ENCODE measurements around the gene PAQR8.
A peak's percentile ranks its signal among the peaks of the same experiment; 100 is the strongest.

PAQR8 gene

GRCh38 chr6:52351879-52352238 is 10.1 kb upstream of the PAQR8 start:
- no peak for DNase-seq (ENCODE audit: low read depth)

GRCh38 chr6:52352239-52353018 is 9.5 kb upstream of the PAQR8 start:
- DNase-seq (ENCODE audit: low read depth): peak; percentile 98

DNA sequence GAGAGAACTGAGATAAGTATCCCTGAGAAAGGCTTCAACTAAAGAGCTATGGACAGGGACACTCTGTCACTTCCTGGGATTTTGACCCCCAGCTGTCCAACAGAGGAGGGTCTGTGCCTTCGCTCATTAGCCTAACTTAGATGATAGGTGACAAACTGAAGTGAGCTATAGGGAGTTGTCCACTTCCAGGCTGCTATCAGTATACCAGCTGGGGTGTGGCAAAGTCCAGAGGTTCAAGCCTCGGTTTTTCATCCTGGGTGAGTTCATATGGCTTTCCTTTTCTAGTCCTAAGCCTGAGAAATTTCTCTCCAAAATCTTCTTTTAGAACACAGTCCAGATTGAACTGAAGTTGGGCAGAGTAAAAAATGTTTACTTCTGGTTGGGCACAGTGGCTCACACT is 5.9 kb upstream of the PAQR8 start:
- no peak for DNase-seq (ENCODE audit: low read depth)

DNA sequence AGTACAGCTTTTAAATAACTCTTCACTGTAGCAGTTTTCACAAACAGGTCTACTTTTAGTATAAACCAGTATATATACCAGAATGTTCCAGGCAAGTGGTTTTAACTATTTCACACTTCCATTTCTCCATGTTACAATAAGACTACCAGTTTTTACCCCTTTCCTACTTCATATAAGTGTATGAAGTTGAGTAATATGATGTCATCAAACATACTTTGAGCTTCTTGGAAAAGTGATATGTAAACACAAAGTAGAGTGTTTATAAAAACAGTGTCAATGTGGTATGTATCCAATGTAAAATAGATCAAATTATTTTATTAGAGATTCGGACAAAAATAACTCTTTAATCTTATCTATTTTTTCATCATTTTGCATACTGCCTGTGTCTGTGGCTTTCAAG is 2.5 kb upstream of the PAQR8 start:
- no peak for DNase-seq (ENCODE audit: low read depth)

- no peak for DNase-seq (ENCODE audit: low read depth)
These were observed 1.9 kb upstream of the PAQR8 start for GRCh38 chr6:52360028-52360427.

- no peak for DNase-seq (ENCODE audit: low read depth)
These were observed 1.1 kb upstream of the PAQR8 start for GRCh38 chr6:52360601-52361413.

DNA sequence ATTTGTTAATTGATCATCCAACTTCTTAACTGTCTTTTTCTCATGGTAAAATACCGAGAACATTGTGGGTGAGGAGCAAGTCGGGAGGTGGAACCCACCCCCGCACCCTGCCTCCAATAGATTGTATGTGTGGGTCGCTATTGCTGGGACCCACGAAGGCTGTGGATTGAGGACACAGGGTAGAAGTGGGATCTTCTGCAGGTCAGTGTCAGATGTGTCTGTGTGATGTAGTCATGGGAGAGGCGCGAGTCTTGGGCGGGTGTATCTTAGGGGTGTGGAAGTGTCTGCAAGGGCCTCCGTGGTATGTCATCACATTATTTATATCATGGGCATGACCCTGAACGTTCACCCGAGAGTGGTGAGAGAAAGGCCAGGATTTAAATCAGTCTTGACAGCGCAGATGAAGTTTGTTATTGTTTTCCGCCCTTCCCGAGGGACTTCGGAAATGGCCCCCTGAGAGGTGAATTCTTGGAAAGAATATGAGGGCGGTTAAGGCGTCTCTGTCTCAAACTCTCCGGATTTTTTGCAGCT is 472 bp upstream of the PAQR8 start:
- DNase-seq (ENCODE audit: low read depth): no peak

DNA sequence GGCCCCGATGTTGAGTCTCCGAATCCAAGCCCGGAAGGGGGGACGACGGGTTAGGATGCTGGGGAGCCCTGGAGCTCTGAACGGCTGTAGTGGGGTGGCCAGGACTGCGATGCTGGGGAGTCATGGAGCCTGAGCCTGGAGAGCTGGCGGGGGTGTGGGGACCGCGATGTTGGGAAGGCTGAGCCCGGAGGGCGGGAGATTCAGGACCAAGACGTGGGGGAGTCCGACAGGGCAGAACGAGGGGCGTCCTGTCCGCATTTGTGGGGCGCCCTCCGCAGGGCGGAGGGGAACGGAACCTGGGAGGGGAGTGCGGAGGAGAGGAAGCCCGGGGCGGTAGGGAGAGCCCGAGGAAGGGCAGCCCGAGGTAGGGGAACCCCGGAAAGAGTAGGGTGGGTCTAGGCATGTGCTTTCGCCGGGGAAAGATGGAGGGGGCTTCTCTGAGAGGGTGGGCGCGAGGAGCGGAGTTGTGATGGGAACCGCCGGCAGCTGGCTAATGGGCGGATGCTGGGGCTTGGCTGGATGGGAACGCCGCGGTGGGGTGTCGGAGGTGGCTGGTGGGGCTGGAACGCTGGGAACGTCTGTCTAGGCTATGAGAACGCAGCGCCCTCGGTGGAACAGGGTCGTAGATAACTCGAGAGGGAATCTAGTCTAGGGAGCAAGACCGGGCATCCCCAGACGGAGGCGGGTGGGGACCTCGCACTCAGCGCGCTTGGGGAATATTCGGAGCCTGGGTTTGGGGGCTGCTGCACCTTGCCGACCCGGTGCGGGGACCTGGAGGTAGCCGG is 684 bp downstream of the PAQR8 start:
- peak; percentile 20 for DNase-seq (ENCODE audit: low read depth)

GRCh38 chr6:52363228-52363867 is 1.4 kb downstream of the PAQR8 start:
- DNase-seq (ENCODE audit: low read depth): no peak

DNA sequence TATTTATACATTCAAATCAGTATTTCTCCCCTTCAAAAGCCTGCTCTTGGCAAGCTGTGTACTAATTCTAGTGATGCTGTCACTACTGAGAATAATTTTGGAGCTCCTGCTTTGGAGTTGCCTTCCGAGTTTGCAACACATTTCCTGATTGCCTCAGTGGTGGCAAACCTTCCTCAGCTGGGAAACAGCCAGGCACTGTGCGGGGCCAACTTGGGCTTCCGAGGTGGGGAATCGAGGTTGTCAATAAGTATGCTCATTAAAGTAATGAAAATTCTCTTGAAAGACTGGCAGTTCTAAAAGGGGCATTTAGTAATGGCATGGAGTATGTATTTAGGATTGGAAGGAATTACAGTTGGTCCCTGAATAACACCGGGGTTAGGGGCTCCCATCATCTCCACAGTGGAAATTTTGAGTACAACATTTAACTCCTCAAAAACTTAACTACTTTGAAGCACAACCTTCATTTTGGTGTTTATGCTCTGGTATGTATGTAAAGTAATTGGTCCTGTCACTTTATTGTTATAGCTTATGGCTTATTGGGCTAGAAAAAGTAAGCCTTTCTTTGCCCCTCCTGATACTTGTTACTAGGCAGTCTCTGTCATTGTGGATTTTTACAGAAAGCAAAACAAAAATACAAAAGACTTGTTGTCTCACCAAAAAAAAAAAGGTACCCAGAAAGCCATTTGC is 2.7 kb downstream of the PAQR8 start:
- DNase-seq (ENCODE audit: low read depth): no peak

GRCh38 chr6:52365317-52365716 is 3.4 kb downstream of the PAQR8 start:
- no peak for DNase-seq (ENCODE audit: low read depth)

- DNase-seq (ENCODE audit: low read depth): no peak
These were observed 4.1 kb downstream of the PAQR8 start for GRCh38 chr6:52365866-52366540.

DNA sequence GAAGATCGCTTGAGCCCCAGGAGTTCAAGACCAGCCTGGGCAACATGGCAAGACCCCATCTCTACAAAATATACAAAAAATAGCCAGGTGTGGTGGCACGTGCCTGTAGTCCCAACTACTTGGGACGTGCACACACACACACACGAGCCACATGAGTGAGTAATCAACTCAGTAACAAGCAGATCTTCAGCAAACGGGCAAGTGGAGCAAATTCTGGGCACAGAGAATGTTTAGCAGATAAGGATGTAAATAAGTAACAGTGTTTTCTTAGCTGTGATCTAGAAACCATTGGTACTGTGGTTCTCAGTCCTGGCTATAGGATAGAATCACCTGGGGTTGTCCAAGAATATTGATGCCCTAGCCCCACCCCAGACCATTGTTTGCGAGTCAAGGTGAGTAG is 6.1 kb downstream of the PAQR8 start:
- DNase-seq (ENCODE audit: low read depth): no peak

DNA sequence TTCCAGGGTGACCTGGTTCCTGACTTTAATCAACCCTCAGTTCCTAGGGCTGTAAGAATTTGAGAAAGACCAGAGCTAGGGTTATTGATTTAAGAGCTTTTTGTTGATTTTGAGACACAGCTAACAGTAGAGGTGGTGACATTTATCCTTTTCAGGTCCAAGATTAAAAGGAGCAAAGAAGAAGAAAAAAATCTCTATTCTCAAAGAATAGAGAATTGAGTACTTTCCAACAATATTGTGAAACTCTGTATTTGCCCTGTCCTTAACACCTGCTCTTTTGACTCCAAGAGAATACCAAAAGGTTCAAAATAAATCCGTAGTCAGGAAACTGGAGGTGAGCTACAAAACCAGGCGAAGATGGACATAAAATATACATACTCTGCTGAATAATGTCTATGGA is 7.3 kb downstream of the PAQR8 start:
- no peak for DNase-seq (ENCODE audit: low read depth)

DNA sequence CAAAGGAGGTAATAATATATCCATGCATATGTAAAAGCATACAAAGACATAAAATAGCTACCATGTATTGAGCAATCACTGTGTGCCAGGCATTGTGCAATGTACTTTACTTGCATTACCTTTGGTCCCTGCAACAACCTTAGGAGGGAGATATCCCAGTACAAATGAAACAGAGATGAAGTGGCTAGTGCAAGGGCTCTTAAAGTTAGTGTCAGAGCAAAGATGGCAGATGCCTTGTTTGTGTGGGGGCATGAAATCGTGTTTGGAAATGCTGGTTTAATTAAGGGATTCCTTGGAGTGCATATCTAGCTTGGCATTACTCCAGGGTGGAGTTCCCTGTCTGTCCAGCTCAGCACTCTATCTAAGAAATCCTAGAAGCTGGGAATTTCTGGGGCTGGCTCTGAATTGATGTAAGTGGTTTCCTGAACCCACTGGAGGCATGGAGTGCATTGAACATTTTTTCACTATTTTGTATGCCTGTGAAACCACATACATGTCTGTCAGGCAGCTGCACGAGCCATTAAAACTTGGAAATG is 9.8 kb downstream of the PAQR8 start:
- DNase-seq (ENCODE audit: low read depth): no peak

DNA sequence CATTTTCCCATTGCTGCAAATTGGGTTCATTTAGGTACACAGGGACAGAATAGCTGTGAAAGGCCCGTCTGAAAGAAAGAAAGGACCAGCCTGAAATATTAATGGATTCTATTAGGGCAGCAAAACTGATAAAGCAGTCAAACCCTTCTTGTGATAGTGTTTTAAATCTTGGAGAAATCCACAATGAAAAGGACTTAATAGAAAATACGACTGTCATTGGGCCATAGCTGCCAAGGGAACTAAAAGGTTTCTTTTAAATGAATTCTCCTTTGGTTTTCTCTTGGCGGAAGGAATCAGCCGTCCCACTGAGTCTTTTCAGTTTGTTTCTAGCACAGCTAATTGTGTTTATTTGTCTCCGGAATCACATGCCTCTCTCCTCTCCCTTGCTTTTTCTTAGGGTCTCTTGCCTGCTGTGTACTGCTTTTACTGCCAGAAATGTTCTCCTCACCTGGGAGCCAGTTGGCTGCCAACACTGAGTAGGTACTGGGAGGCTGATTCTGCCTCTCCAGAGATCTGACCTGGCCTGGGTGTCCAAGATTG is 11.3 kb downstream of the PAQR8 start:
- no peak for DNase-seq (ENCODE audit: low read depth)

DNA sequence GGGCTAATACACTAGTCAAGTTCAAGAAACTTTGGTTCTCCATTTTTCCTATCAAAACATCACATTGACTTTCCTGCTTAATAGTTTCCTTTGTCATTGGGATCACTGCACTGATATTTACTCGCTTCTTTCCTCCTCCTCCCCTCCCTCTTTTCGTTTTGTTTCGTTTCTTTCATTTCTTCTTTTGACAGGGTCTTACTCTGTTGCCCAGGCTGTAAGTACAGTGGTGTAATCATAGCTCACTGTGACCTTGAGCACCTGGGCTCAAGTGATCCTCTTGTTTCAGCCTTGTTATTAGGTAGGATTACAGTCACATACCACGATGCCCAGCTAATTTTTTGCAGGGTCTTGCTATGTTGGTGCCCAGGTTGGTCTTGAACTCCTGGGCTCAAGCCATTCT is 12.3 kb downstream of the PAQR8 start:
- no peak for DNase-seq (ENCODE audit: low read depth)

DNA sequence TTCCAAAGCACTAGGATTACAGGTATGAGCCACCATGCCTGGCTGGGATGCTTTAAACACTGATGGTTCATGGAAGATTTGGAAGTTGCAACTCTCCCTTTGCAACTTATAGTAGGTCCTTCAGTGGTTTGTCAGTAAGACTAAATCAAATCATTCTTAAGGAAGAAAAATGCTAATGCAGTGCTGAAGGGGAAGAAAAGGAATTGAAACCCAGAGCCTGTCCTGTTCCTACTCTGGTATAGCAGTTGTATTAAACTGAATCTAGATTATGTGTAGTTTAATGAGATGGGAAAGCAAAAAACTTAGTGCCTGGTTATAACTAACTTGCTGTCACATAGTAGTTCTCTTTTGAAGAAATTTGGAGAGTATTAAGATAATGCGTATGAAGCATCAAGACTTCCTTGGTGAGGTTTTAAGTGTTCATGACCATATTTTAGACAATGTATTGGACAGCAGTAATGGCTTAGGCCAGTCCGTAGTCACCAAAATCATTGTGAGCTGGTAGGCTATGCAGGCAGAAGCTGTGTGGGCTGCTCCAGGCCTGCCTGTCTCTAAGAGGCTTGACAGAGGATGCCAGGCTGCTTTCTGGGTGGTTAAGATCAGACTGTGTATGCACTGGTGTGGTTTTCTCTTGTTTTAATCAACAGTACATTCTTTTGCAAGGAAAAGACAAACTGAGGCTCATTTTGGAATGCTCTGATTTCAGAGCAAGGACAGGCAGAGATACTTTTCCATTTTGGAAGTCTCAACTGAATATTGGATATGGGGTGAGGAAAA is 14.0 kb downstream of the PAQR8 start:
- DNase-seq (ENCODE audit: low read depth): no peak

GRCh38 chr6:52376763-52377162 is 14.8 kb downstream of the PAQR8 start:
- DNase-seq (ENCODE audit: low read depth): no peak
